IMR-90 (cell line): Measurements from ENCODE around the gene AOPEP. TPM values are rescaled to one million over a fixed set of nuclear protein-coding genes. Genes with fewer than 3 reads are reported as not detected.
A peak's percentile ranks its signal among the peaks of the same experiment; 100 is the strongest.

ENCODE experiments used
- ATAC-seq: fragments of 200-7000 bp; cut with Tn5 transposase; 2 replicates; pipeline ENCODE4 v1.9.1; 2020; ENCODE audit warnings: low read depth, mild to moderate bottlenecking, moderate library complexity
- BruUV-seq: library from RNA; stranded (reverse); fragments of 400-500 nt; replicated peaks from 2 replicates; lab custom pipeline; 2021; lab: Mats Ljungman, UMichigan
- CTCF ChIA-PET: fragments of 300-600 bp; formaldehyde crosslinking; extraction: SDS; loops from one replicate; lab custom pipeline; 2021; ENCODE audit warnings: antibody characterized with exemption; lab: Yijun Ruan, JAX
- POLR2A ChIA-PET: fragments of 300-600 bp; sonication (Branson Sonifier 250); formaldehyde crosslinking; loops from one replicate; lab custom pipeline; 2022; ENCODE audit warnings: antibody characterized with exemption; ENCODE audit not compliant: unreplicated experiment; lab: Charles Lee
- DNase-seq: peaks from one replicate; pipeline ENCODE4 v3.0.0; 2013
- H2AFZ ChIP-seq: replicated peaks from 2 replicates; pipeline ENCODE3; 2013; ENCODE audit warnings: low read length, mild to moderate bottlenecking; ENCODE audit not compliant: poor library complexity
- H2AK5ac ChIP-seq: 2 replicates; pipeline ENCODE4 v1.6.1; 2013; ENCODE audit warnings: low read depth, low read length, inconsistent platforms
- H2AK9ac ChIP-seq: replicated peaks from 2 replicates; pipeline ENCODE3; 2013; ENCODE audit warnings: mild to moderate bottlenecking, low read depth, low read length, moderate library complexity; ENCODE audit not compliant: poor library complexity
- H2BK120ac ChIP-seq: 2 replicates; pipeline ENCODE4 v1.6.1; 2013; ENCODE audit warnings: low read depth, low read length, inconsistent platforms
- H2BK15ac ChIP-seq: 3 replicates; pipeline ENCODE4 v1.6.1; 2013; ENCODE audit warnings: low read depth, low read length, inconsistent platforms
- H2BK20ac ChIP-seq: 2 replicates; pipeline ENCODE4 v1.6.1; 2013; ENCODE audit warnings: low read depth, mild to moderate bottlenecking, inconsistent platforms, low read length, moderate library complexity
- H2BK5ac ChIP-seq: 2 replicates; pipeline ENCODE4 v1.6.1; 2013; ENCODE audit warnings: mild to moderate bottlenecking, low read depth, low read length, inconsistent platforms; ENCODE audit not compliant: poor library complexity, severe bottlenecking
- H3K14ac ChIP-seq: replicated peaks from 2 replicates; pipeline ENCODE4 v1.6.1; 2013; ENCODE audit warnings: low read depth, low read length, inconsistent platforms
- H3K18ac ChIP-seq: 2 replicates; pipeline ENCODE4 v1.6.1; 2013; ENCODE audit warnings: low read depth, low read length, control low read depth
- H3K23ac ChIP-seq: 2 replicates; pipeline ENCODE4 v1.6.1; 2013; ENCODE audit warnings: low read depth, low read length, inconsistent platforms
- H3K27ac ChIP-seq: 2 replicates; pipeline ENCODE4 v1.5.1; 2013; ENCODE audit warnings: mild to moderate bottlenecking, control low read depth, low read length; ENCODE audit not compliant: insufficient read depth
- H3K27me3 ChIP-seq: 2 replicates; pipeline ENCODE4 v1.6.1; 2013; ENCODE audit warnings: low read length; ENCODE audit not compliant: control insufficient read depth, insufficient read depth
- H3K36me3 ChIP-seq: 2 replicates; pipeline ENCODE4 v1.6.1; 2013; ENCODE audit warnings: low read length, mixed read lengths; ENCODE audit not compliant: control insufficient read depth, insufficient read depth
- H3K4ac ChIP-seq: 2 replicates; pipeline ENCODE4 v1.6.1; 2013; ENCODE audit warnings: low read depth, low read length, inconsistent platforms
- H3K4me1 ChIP-seq: 2 replicates; pipeline ENCODE4 v1.6.1; 2013; ENCODE audit warnings: low read length, mixed read lengths; ENCODE audit not compliant: control insufficient read depth, insufficient read depth
- H3K4me2 ChIP-seq: 2 replicates; pipeline ENCODE4 v1.6.1; 2013; ENCODE audit warnings: low read depth, mild to moderate bottlenecking, control low read depth, low read length, moderate library complexity
- H3K4me3 ChIP-seq: 2 replicates; pipeline ENCODE4 v1.5.1; 2013; ENCODE audit warnings: low read depth, mild to moderate bottlenecking, control low read depth, low read length, moderate library complexity; ENCODE audit not compliant: insufficient read depth
- H3K56ac ChIP-seq: 2 replicates; pipeline ENCODE4 v1.6.1; 2013; ENCODE audit warnings: low read length, inconsistent platforms; ENCODE audit not compliant: insufficient read depth; ENCODE audit errors: extremely low read depth
- H3K79me1 ChIP-seq, 2 experiments: 2 replicates each; pipeline ENCODE4 v1.6.1; 2013; ENCODE audit warnings: low read length in 2 of 2, inconsistent platforms in 1 of 2, low read depth in 1 of 2
- H3K9ac ChIP-seq: 2 replicates; pipeline ENCODE4 v1.6.1; 2013; ENCODE audit warnings: low read depth, low read length, control low read depth
- H3K9me1 ChIP-seq: 2 replicates; pipeline ENCODE4 v1.6.1; 2013; ENCODE audit warnings: low read length, inconsistent platforms; ENCODE audit not compliant: insufficient read depth
- H3K9me3 ChIP-seq: 2 replicates; pipeline ENCODE4 v1.6.1; 2013; ENCODE audit warnings: low read length; ENCODE audit not compliant: control insufficient read depth, insufficient read depth
- H4K20me1 ChIP-seq: 2 replicates; pipeline ENCODE4 v1.6.1; 2013; ENCODE audit warnings: low read length, inconsistent platforms; ENCODE audit not compliant: insufficient read depth
- H4K5ac ChIP-seq: 2 replicates; pipeline ENCODE4 v1.6.1; 2013; ENCODE audit warnings: mild to moderate bottlenecking, low read depth, low read length, control low read depth
- H4K8ac ChIP-seq, 2 experiments: 2 replicates each; pipeline ENCODE4 v1.6.1; 2013; ENCODE audit warnings: low read depth in 2 of 2, low read length in 2 of 2, control low read depth in 1 of 2, inconsistent platforms in 1 of 2
- H4K91ac ChIP-seq: 2 replicates; pipeline ENCODE4 v1.6.1; 2013; ENCODE audit warnings: low read depth, low read length, inconsistent platforms; ENCODE audit not compliant: insufficient read depth
- BHLHE40 ChIP-seq: fragments of 150-350 bp; IDR thresholded peaks from 2 replicates; pipeline ENCODE4 v1.6.1; 2016; ENCODE audit warnings: mild to moderate bottlenecking, low read depth, low read length
- CEBPB ChIP-seq: IDR thresholded peaks from 2 replicates; pipeline ENCODE4 v1.6.1; 2012; ENCODE audit warnings: low read depth, low read length, improper control_type of control experiment
- CHD1 ChIP-seq: IDR thresholded peaks from 2 replicates; pipeline ENCODE4 v1.6.1; 2012; ENCODE audit warnings: low read depth, low read length, improper control_type of control experiment
- FOS ChIP-seq: fragments of 150-350 bp; IDR thresholded peaks from 2 replicates; pipeline ENCODE4 v1.6.1; 2016; ENCODE audit warnings: low read depth, low read length
- MAZ ChIP-seq: IDR thresholded peaks from 2 replicates; pipeline ENCODE4 v1.6.1; 2012; ENCODE audit warnings: low read depth, mild to moderate bottlenecking, low read length, improper control_type of control experiment, moderate library complexity, borderline replicate concordance
- MXI1 ChIP-seq: IDR thresholded peaks from 2 replicates; pipeline ENCODE4 v1.6.1; 2012; ENCODE audit warnings: low read depth, mild to moderate bottlenecking, low read length, moderate library complexity, borderline replicate concordance
- RCOR1 ChIP-seq: IDR thresholded peaks from 2 replicates; pipeline ENCODE4 v1.6.1; 2012; ENCODE audit warnings: mild to moderate bottlenecking, low read length, improper control_type of control experiment; ENCODE audit not compliant: insufficient replicate concordance
- RFX5 ChIP-seq: IDR thresholded peaks from 2 replicates; pipeline ENCODE4 v1.8.0; 2012; ENCODE audit warnings: low read depth, mild to moderate bottlenecking, low read length, moderate library complexity
- SMC3 ChIP-seq: fragments of 150-350 bp; IDR thresholded peaks from 2 replicates; pipeline ENCODE4 v1.6.1; 2016; ENCODE audit warnings: low read depth, mild to moderate bottlenecking, antibody characterized with exemption, low read length, moderate library complexity
- USF2 ChIP-seq: fragments of 150-350 bp; IDR thresholded peaks from 2 replicates; pipeline ENCODE4 v1.6.1; 2017; ENCODE audit warnings: mild to moderate bottlenecking, antibody characterized with exemption, low read length, low read depth
- WGBS, 2 experiments: methylation state at CpG; one replicate each; pipeline versions ENCODE4 v1.1.5 to v1.1.7; 2013; ENCODE audit warnings: missing lambda C conversion rate in 2 of 2; ENCODE audit not compliant: insufficient read length in 1 of 2; ENCODE audit errors: extremely low coverage in 2 of 2; 5-methylcytosine and 5-hydroxymethylcytosine counted together
- dilution Hi-C: fragments of 300-500 bp; cut with HindIII; formaldehyde crosslinking; loops from one replicate; pipeline ENCODE4 v1.14.3; 2018; ENCODE audit warnings: low sequenced_read_pairs; ENCODE audit not compliant: unreplicated experiment
- in situ Hi-C: fragments of 300-500 bp; cut with MboI; formaldehyde crosslinking; loops from 3 replicates; pipeline ENCODE4 v1.14.3; 2019; ENCODE audit warnings: low sequenced_read_pairs, inconsistent platforms, mixed read lengths
- intact Hi-C: fragments of 100-400 bp; cut with micrococcal nuclease; formaldehyde crosslinking; loops from 2 replicates; pipeline ENCODE4 v1.10.0; 2022
- polyA plus RNA-seq, 3 experiments: library from polyadenylated mRNA; depleted of rRNA; stranded (reverse); fragments of >200 nt; gene quantifications; 2 replicates each; pipeline ENCODE4 v1.2.3, GENCODE V29; 2012; ENCODE audit warnings: low replicate concordance in 1 of 3
- total RNA-seq: library from RNA; depleted of rRNA; stranded (reverse); fragments of >200 nt; gene quantifications from 2 replicates; pipeline ENCODE4 v1.2.3, GENCODE V29; 2012
- TF ChIP-seq, protein P1 (sequence below): conservative IDR thresholded peaks from 2 replicates; pipeline ENCODE4 v1.5.1; 2012; ENCODE audit warnings: mild to moderate bottlenecking, low read depth, low read length, improper control_type of control experiment
- TF ChIP-seq, protein P2 (sequence below): fragments of 150-350 bp; IDR thresholded peaks from 2 replicates; pipeline ENCODE4 v1.6.1; 2016; ENCODE audit warnings: low read depth, mild to moderate bottlenecking, low read length, moderate library complexity, borderline replicate concordance

The AOPEP gene
- total and polyA plus RNA-seq, 2 of the 4 experiments (the other 2 are of a cell fraction), result 34.9 to 38.7 TPM

- TF ChIP-seq MXI1, result no peak
- TF ChIP-seq SMC3, result no peak
These were observed 177.5 kb downstream of the AOPEP start (continued) for GRCh38 chr9:94903961-94904421.

GRCh38 chr9:94904806-94905205, 178.3 kb downstream of the AOPEP start:
- dilution Hi-C loops, result no loop called here
- Histone ChIP-seq H4K8ac (peak overlapping the region in 1 of 2 experiments; percentile 14; a peak in 1 of 4 replicates), H3K23ac (peak overlapping the region; percentile 0; the same call in 1 of the 2 replicates), H2BK5ac (peak overlapping the region; percentile 95), H2BK120ac (peak overlapping the region; percentile 41; the same call in 1 of the 2 replicates), H3K18ac (peak overlapping the region; percentile 74; the same call in 1 of the 2 replicates), H2BK15ac (0 out of 3 replicates have a peak overlapping the region, but pooled peaks have one; percentile 54), H3K4me1 (peaks cover 22% of the 10 kb centered on the region), H3K27ac (no peak overlapping the region), H2AK5ac (no peak overlapping the region), H4K91ac (0 out of 2 replicates have a peak overlapping the region, but pooled peaks have one; percentile 28), H3K14ac (no peak overlapping the region; the same call in 1 of the 2 replicates), H4K5ac (no peak overlapping the region; the same call in 1 of the 2 replicates), H2AK9ac (no peak overlapping the region), H2BK20ac (peak overlapping the region; percentile 17), H3K4me2 (no peak overlapping the region), H4K20me1 (no peaks in the 10 kb centered on the region), H3K9me3 (no peaks in the 10 kb centered on the region), H3K9ac (no peak overlapping the region), H3K36me3 (no peaks in the 10 kb centered on the region), H3K56ac (0 out of 2 replicates have a peak overlapping the region, but pooled peaks have one; percentile 34), H2AFZ (no peak overlapping the region), H3K4me3 (no peak overlapping the region), H3K79me1 (peaks cover 0 to 20% of the 10 kb centered on the region in 2 experiments; a peak in 2 of 4 replicates), H3K27me3 (no peaks in the 10 kb centered on the region), H3K9me1 (peaks cover 25% of the 10 kb centered on the region), H3K4ac (peak overlapping the region; percentile 2; the same call in 1 of the 2 replicates)
- CTCF ChIA-PET, result interaction anchor here (0.6 to 1.1 kb wide), 3 partner anchors 9 to 111 kb away, joined by 3 read pairs; no protein-coding TSS in a partner anchor
- ATAC-seq, result no peak
- intact Hi-C loops, result loop anchor here (5.0 kb wide), 2 partner anchors 38 to 102 kb away; no protein-coding TSS in a partner anchor
- no peak for DNase-seq
- in situ Hi-C loops, result no loop called here
- BruUV-seq, result no TSS peak
- POLR2A ChIA-PET, result interaction anchor here (1.0 to 1.1 kb wide), 2 partner anchors 9 to 37 kb away, joined by 4 to 5 read pairs; no protein-coding TSS in a partner anchor
- WGBS, 2 experiments, result no CpG with 5 or more reads among the region's 3 CpGs
- TF ChIP-seq, protein P1, sequence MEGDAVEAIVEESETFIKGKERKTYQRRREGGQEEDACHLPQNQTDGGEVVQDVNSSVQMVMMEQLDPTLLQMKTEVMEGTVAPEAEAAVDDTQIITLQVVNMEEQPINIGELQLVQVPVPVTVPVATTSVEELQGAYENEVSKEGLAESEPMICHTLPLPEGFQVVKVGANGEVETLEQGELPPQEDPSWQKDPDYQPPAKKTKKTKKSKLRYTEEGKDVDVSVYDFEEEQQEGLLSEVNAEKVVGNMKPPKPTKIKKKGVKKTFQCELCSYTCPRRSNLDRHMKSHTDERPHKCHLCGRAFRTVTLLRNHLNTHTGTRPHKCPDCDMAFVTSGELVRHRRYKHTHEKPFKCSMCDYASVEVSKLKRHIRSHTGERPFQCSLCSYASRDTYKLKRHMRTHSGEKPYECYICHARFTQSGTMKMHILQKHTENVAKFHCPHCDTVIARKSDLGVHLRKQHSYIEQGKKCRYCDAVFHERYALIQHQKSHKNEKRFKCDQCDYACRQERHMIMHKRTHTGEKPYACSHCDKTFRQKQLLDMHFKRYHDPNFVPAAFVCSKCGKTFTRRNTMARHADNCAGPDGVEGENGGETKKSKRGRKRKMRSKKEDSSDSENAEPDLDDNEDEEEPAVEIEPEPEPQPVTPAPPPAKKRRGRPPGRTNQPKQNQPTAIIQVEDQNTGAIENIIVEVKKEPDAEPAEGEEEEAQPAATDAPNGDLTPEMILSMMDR, result no peak
- no peak for TF ChIP-seq BHLHE40
- TF ChIP-seq RCOR1, result no peak
- TF ChIP-seq RFX5, result no peak
- TF ChIP-seq MAZ, result no peak
- no peak for TF ChIP-seq USF2
- no peak for TF ChIP-seq FOS
- no peak for TF ChIP-seq CEBPB
- TF ChIP-seq, protein P2, sequence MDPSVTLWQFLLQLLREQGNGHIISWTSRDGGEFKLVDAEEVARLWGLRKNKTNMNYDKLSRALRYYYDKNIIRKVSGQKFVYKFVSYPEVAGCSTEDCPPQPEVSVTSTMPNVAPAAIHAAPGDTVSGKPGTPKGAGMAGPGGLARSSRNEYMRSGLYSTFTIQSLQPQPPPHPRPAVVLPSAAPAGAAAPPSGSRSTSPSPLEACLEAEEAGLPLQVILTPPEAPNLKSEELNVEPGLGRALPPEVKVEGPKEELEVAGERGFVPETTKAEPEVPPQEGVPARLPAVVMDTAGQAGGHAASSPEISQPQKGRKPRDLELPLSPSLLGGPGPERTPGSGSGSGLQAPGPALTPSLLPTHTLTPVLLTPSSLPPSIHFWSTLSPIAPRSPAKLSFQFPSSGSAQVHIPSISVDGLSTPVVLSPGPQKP, result no peak
- no peak for TF ChIP-seq CHD1
